DND-41 (cell line): Measurements from ENCODE around the gene ARIH2.

Experiments used
- CTCF ChIP-seq: IDR thresholded peaks from 2 replicates; pipeline ENCODE4 v1.5.1; 2012; ENCODE audit warnings: borderline replicate concordance, low read length, moderate library complexity, mild to moderate bottlenecking; ENCODE audit not compliant: poor library complexity, severe bottlenecking; ENCODE audit errors: extremely low read depth
- EZH2 ChIP-seq: IDR thresholded peaks from 3 replicates; pipeline ENCODE4 v1.6.1; 2012; ENCODE audit warnings: borderline replicate concordance, low read depth, mild to moderate bottlenecking, moderate library complexity, low read length, inconsistent platforms; ENCODE audit not compliant: severe bottlenecking

- TF ChIP-seq CTCF = peak; percentile 39
- no peak for TF ChIP-seq EZH2
Measured at GRCh38 chr3:48997102-48997635, 78.5 kb downstream of the ARIH2 start.
